Endothelial cell of umbilical vein (primary cell): ENCODE measurements around the gene RPA1. TPM values are rescaled to one million over a fixed set of nuclear protein-coding genes. Genes with fewer than 3 reads are reported as not detected.

Experiments used
- BruUV-seq: library from RNA; stranded (reverse); fragments of 400-500 nt; replicated peaks from 2 replicates; lab custom pipeline; 2021; lab: Mats Ljungman, UMichigan
- CTCF ChIA-PET: fragments of 300-600, 350-600 bp; sonication (Branson Sonifier 250); formaldehyde crosslinking; loops from one replicate; lab custom pipeline; 2021; ENCODE audit warnings: antibody characterized with exemption, inconsistent platforms; lab: Charles Lee
- POLR2A ChIA-PET: fragments of 300-600, 350-600 bp; sonication (Branson Sonifier 250); formaldehyde crosslinking; loops from one replicate; lab custom pipeline; 2021; ENCODE audit warnings: antibody characterized with exemption, inconsistent platforms; lab: Charles Lee
- DNase-seq: peaks from one replicate; pipeline ENCODE4 v3.0.0-alpha.2; 2011; ENCODE audit warnings: low read depth, low spot score
- FAIRE-seq: peaks from 2 replicates; lab custom pipeline; 2011; peaks lifted over from hg19 to GRCh38; lab: Jason Lieb, UNC
- H2AFZ ChIP-seq: 2 replicates; pipeline ENCODE4 v1.6.0; 2012; ENCODE audit warnings: low read depth, low read length, control low read depth, inconsistent platforms
- H3K27ac ChIP-seq: 2 replicates; pipeline ENCODE4 v1.5.1; 2011; ENCODE audit warnings: low read depth, mild to moderate bottlenecking, control low read depth, low read length, moderate library complexity; ENCODE audit not compliant: insufficient read depth
- H3K27me3 ChIP-seq, 2 experiments: 2 replicates each; pipeline versions ENCODE4 v1.6.0 to v1.6.1; 2011; ENCODE audit warnings: low read length in 2 of 2, mixed read lengths in 1 of 2; ENCODE audit not compliant: control insufficient read depth in 2 of 2, insufficient read depth in 2 of 2
- H3K36me3 ChIP-seq, 2 experiments: 2 replicates in 1 of 2; 3 replicates in 1 of 2; pipeline ENCODE4 v1.5.1; 2011; ENCODE audit warnings: low read length in 2 of 2, mild to moderate bottlenecking in 1 of 2, moderate library complexity in 1 of 2; ENCODE audit not compliant: control insufficient read depth in 2 of 2, insufficient read depth in 2 of 2; ENCODE audit errors: extremely low read depth in 1 of 2
- H3K4me1 ChIP-seq: 3 replicates; pipeline ENCODE4 v1.5.1; 2011; ENCODE audit warnings: mild to moderate bottlenecking, low read length; ENCODE audit not compliant: control insufficient read depth, insufficient read depth; ENCODE audit errors: extremely low read depth
- H3K4me2 ChIP-seq: 2 replicates; pipeline ENCODE4 v1.6.1; 2011; ENCODE audit warnings: low read length, control low read depth, mixed read lengths; ENCODE audit not compliant: insufficient read depth
- H3K4me3 ChIP-seq, 3 experiments: fragments of 200-600 bp in 1 of 3; sonication (generic), shearing (Covaris generic) in 1 of 3; replicated peaks in 1 of 3; 2 replicates each; pipeline ENCODE4 v1.5.1; 2011 to 2016; ENCODE audit warnings: control low read depth in 3 of 3, low read length in 3 of 3, mild to moderate bottlenecking in 2 of 3, inconsistent platforms in 1 of 3, low read depth in 1 of 3, moderate library complexity in 1 of 3; ENCODE audit not compliant: insufficient read depth in 1 of 3
- H3K79me2 ChIP-seq: 2 replicates; pipeline ENCODE4 v1.6.0; 2012; ENCODE audit warnings: low read length, inconsistent platforms; ENCODE audit not compliant: control insufficient read depth, insufficient read depth
- H3K9ac ChIP-seq: replicated peaks from 2 replicates; pipeline ENCODE3; 2011; ENCODE audit warnings: low read length, control low read depth; ENCODE audit not compliant: insufficient read depth; ENCODE audit errors: extremely low read depth
- H3K9me1 ChIP-seq: replicated peaks from 3 replicates; pipeline ENCODE4 v1.6.0; 2011; ENCODE audit warnings: mild to moderate bottlenecking, low read length; ENCODE audit not compliant: control insufficient read depth, insufficient read depth; ENCODE audit errors: extremely low read depth
- H3K9me3 ChIP-seq: replicated peaks from 2 replicates; pipeline ENCODE4 v1.5.1; 2012; ENCODE audit warnings: low read length, inconsistent platforms; ENCODE audit not compliant: control insufficient read depth, insufficient read depth
- H4K20me1 ChIP-seq: replicated peaks from 2 replicates; pipeline ENCODE3; 2011; ENCODE audit warnings: mild to moderate bottlenecking, low read length; ENCODE audit not compliant: control insufficient read depth, insufficient read depth; ENCODE audit errors: extremely low read depth
- CTCF ChIP-seq, 2 donors: IDR thresholded peaks; 1 replicate in 1 of 2; 2 replicates in 1 of 2; pipeline ENCODE4 v1.5.1; 2011; ENCODE audit warnings: low read length in 2 of 2, mild to moderate bottlenecking in 2 of 2, moderate library complexity in 2 of 2, control low read depth in 1 of 2, inconsistent platforms in 1 of 2, low read depth in 1 of 2; ENCODE audit not compliant: insufficient read depth in 1 of 2; ENCODE audit errors: extremely low read depth in 1 of 2
- MAX ChIP-seq: IDR thresholded peaks from 2 replicates; pipeline ENCODE4 v1.6.1; 2011; ENCODE audit not compliant: insufficient read depth, insufficient read length
- dilution Hi-C: fragments of 300-500 bp; cut with MboI; formaldehyde crosslinking; loops from one replicate; pipeline ENCODE4 v1.15.0; 2019; ENCODE audit warnings: low sequenced_read_pairs; ENCODE audit not compliant: extremely low pct_ligation_motif_present
- intact Hi-C: fragments of 100-400 bp; cut with micrococcal nuclease; formaldehyde crosslinking; loops from one replicate; pipeline ENCODE4 v1.10.0; 2022
- polyA plus RNA-seq, 4 experiments: library from polyadenylated mRNA; depleted of rRNA in 3 of 4; stranded (reverse) in 3 of 4; unstranded in 1 of 4; fragments of >200 nt; gene quantifications; 2 replicates each; pipeline versions ENCODE4 v1.2.1 to v1.2.3, GENCODE V29; 2011 to 2012; ENCODE audit warnings: missing spikeins in 1 of 4
- total RNA-seq: library from RNA; stranded (reverse); gene quantifications from 2 replicates; pipeline ENCODE4 v1.2.3, GENCODE V29; 2021

Gene RPA1
- total and polyA plus RNA-seq, 2 donors (not counting 3 experiments of a cell fraction or from before 2014, with no cell fraction given): 50.5 to 123 TPM

- FAIRE-seq: no peak
- BruUV-seq: no TSS peak
- ChIA-PET CTCF (no interaction called here), POLR2A (no interaction called here)
- Histone ChIP-seq H3K9me1 (no peaks in the 10 kb centered on the region), H3K4me3 (no peak overlapping the region), H3K9me3 (no peaks in the 10 kb centered on the region), H3K4me1 (no peaks in the 10 kb centered on the region), H3K4me2 (no peak overlapping the region), H3K79me2 (no peaks in the 10 kb centered on the region), H4K20me1 (no peaks in the 10 kb centered on the region), H2AFZ (no peak overlapping the region), H3K27ac (no peak overlapping the region), H3K27me3 (no peaks in the 10 kb centered on the region), H3K36me3 (peaks cover 7 to 20% of the 10 kb centered on the region in 2 experiments), H3K9ac (no peak overlapping the region)
- dilution Hi-C loops (no loop called here), intact Hi-C loops (no loop called here)
- TF ChIP-seq CTCF (IDR thresholded peaks at IDR 0.05; ENCODE audit: extremely low read depth in 1 of 2, insufficient read depth in 1 of 2, low read depth in 1 of 2, low read length in 2 of 2): peak in 1 of 2 donors; percentile 6
- TF ChIP-seq MAX: no peak
- DNase-seq: no peak
Measured at GRCh38 chr17:1899403-1900000, 69.7 kb downstream of the RPA1 start.
